ENCODE results near the gene RPS27A.

The RPS27A gene

DNA sequence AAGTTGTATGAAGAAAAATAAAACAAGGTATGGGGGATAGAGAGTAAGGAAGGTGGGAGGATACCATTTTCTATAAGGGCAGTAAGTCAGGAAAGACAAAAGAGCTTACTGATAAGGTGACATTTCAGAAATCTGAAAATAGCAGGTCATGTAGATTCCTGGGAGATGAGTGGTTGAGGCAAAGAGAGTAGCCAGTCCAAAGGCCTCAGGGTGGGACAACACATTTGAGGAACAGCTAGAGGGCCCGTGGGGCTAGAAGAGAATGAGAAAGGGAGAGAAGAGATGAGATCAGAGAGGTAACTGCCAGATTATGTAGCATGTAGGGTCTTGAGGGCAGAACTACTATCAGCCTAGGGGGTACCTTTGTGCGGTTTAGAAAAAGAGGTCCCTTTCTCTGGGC, 3.3 kb upstream of the RPS27A start:
- peak overlapping the region; percentile 5 to 65 (median 5) for H3K27ac Mint-ChIP-seq
- H3K36me3 Mint-ChIP-seq (ENCODE audit: low read depth), result peaks cover 29% of the 10 kb centered on the region
- no peak for TF ChIP-seq CTCF (IDR thresholded peaks at IDR 0.05; ENCODE audit: unreplicated experiment in 3 of 3)
- H3K27me3 Mint-ChIP-seq (ENCODE audit: low read depth), result no peaks in the 10 kb centered on the region
- no peaks in the 10 kb centered on the region for H3K9me3 Mint-ChIP-seq
- peak overlapping the region; percentile 62 to 72 (median 67) for H3K4me3 Mint-ChIP-seq
- peaks cover 41% of the 10 kb centered on the region for H3K4me1 Mint-ChIP-seq

GRCh38 chr2:55230551-55230950, 1.9 kb upstream of the RPS27A start:
- peaks cover 41% of the 10 kb centered on the region for H3K4me1 Mint-ChIP-seq
- H3K27me3 Mint-ChIP-seq (ENCODE audit: low read depth), result no peaks in the 10 kb centered on the region
- TF ChIP-seq CTCF (IDR thresholded peaks at IDR 0.05; ENCODE audit: unreplicated experiment in 3 of 3), result no peak
- H3K4me3 Mint-ChIP-seq, result peak overlapping the region; percentile 95
- peaks cover 36% of the 10 kb centered on the region for H3K36me3 Mint-ChIP-seq (ENCODE audit: low read depth)
- H3K9me3 Mint-ChIP-seq, result no peaks in the 10 kb centered on the region
- H3K27ac Mint-ChIP-seq, result peak overlapping the region; percentile 38 to 67 (median 51)

DNA sequence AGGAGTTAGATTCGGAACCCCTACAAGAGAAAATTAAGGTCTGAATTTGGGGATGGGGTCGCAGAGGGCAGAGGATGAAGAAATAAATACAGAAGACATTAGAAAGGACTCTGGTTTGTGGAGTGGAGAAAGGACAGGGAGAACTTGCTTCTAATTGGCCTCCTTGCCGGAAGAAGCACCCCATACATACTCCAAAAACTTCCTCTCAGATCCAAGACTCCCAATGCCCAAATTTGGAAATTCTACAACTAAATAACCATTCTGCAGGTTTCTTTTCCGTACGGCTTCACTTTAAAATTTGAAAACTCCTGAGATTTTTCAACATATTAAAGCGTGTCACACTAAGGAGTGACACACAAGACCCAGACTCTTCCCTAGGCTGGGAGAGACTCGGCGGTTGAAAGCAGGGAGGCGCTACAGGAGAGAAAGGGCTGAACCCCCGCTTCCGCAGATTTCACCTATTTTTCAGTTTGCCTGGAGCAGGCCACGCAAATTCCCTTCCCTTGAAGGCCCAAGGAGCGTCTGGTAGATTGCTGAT, 873 bp upstream of the RPS27A start:
- H3K27ac Mint-ChIP-seq, result peak overlapping the region; percentile 94 to 98 (median 98)
- H3K36me3 Mint-ChIP-seq (ENCODE audit: low read depth), result peaks cover 44% of the 10 kb centered on the region

GRCh38 chr2:55232863-55233657, 572 bp downstream of the RPS27A start:
- Mint-ChIP-seq H3K27ac (peak overlapping the region; percentile 94 to 98 (median 98)), H3K4me3 (peak overlapping the region; percentile 95), H3K4me1 (peaks cover 38% of the 10 kb centered on the region), H3K36me3 (ENCODE audit: low read depth) (peaks cover 41% of the 10 kb centered on the region), H3K9me3 (no peaks in the 10 kb centered on the region), H3K27me3 (ENCODE audit: low read depth) (no peaks in the 10 kb centered on the region)
- no peak for TF ChIP-seq CTCF (IDR thresholded peaks at IDR 0.05; ENCODE audit: unreplicated experiment in 3 of 3)

More for the DNA sequence above, 873 bp upstream of the RPS27A start:
- peaks cover 41% of the 10 kb centered on the region for H3K4me1 Mint-ChIP-seq
- no peak for TF ChIP-seq CTCF (IDR thresholded peaks at IDR 0.05; ENCODE audit: unreplicated experiment in 3 of 3)
- H3K27me3 Mint-ChIP-seq (ENCODE audit: low read depth), result no peaks in the 10 kb centered on the region
- H3K4me3 Mint-ChIP-seq, result peak overlapping the region; percentile 95
- H3K9me3 Mint-ChIP-seq, result no peaks in the 10 kb centered on the region

DNA sequence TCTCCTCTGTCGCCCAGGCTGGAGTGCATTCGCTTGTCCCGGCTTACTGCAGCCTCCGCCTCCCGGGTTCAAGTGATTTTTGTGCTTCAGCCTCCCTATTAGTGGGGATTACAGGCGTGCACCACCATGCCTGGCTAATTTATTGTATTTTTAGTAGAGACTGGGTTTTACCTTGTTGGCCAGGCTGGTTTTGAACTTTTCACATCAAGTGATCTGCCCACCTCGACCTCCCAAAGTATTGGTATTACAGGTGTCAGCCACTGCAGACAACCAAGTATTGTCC, 1.1 kb downstream of the RPS27A start:
- Mint-ChIP-seq H3K36me3 (ENCODE audit: low read depth) (peaks cover 42% of the 10 kb centered on the region), H3K4me1 (peaks cover 34% of the 10 kb centered on the region), H3K4me3 (peak overlapping the region; percentile 95), H3K9me3 (no peaks in the 10 kb centered on the region), H3K27me3 (ENCODE audit: low read depth) (no peaks in the 10 kb centered on the region), H3K27ac (peak overlapping the region; percentile 94 to 98 (median 98))
- no peak for TF ChIP-seq CTCF (IDR thresholded peaks at IDR 0.05; ENCODE audit: unreplicated experiment in 3 of 3)

Data from nephron (organoid).